Ectodermal cell (in vitro differentiated cells): ENCODE measurements around the gene IGFBP6.

ENCODE experiments used
- H3K27ac ChIP-seq: 2 replicates; pipeline ENCODE4 v1.7.0; 2013; ENCODE audit warnings: mild to moderate bottlenecking, low read depth, low read length; ENCODE audit not compliant: insufficient read depth, poor library complexity, severe bottlenecking
- H3K27me3 ChIP-seq: 2 replicates; pipeline ENCODE4 v1.7.0; 2013; ENCODE audit warnings: mild to moderate bottlenecking, low read length; ENCODE audit not compliant: insufficient read depth, control insufficient read depth, poor library complexity, severe bottlenecking
- H3K36me3 ChIP-seq: one replicate; pipeline ENCODE4 v1.7.0; 2013; ENCODE audit warnings: low read length; ENCODE audit not compliant: control insufficient read depth, insufficient read depth
- H3K4me1 ChIP-seq: one replicate; pipeline ENCODE4 v1.7.0; 2013; ENCODE audit warnings: low read length; ENCODE audit not compliant: control insufficient read depth, insufficient read depth
- H3K4me3 ChIP-seq: 2 replicates; pipeline ENCODE4 v1.7.0; 2013; ENCODE audit warnings: low read depth, low read length, control low read depth; ENCODE audit not compliant: insufficient read depth
- H3K9me3 ChIP-seq: 2 replicates; pipeline ENCODE4 v1.7.0; 2013; ENCODE audit warnings: mild to moderate bottlenecking, low read length, moderate library complexity; ENCODE audit not compliant: control insufficient read depth
- WGBS, 2 experiments: methylation state at CpG; one replicate each; pipeline ENCODE4 v1.1.7; 2013; ENCODE audit warnings: missing lambda C conversion rate in 2 of 2; 5-methylcytosine and 5-hydroxymethylcytosine counted together

The IGFBP6 gene

DNA sequence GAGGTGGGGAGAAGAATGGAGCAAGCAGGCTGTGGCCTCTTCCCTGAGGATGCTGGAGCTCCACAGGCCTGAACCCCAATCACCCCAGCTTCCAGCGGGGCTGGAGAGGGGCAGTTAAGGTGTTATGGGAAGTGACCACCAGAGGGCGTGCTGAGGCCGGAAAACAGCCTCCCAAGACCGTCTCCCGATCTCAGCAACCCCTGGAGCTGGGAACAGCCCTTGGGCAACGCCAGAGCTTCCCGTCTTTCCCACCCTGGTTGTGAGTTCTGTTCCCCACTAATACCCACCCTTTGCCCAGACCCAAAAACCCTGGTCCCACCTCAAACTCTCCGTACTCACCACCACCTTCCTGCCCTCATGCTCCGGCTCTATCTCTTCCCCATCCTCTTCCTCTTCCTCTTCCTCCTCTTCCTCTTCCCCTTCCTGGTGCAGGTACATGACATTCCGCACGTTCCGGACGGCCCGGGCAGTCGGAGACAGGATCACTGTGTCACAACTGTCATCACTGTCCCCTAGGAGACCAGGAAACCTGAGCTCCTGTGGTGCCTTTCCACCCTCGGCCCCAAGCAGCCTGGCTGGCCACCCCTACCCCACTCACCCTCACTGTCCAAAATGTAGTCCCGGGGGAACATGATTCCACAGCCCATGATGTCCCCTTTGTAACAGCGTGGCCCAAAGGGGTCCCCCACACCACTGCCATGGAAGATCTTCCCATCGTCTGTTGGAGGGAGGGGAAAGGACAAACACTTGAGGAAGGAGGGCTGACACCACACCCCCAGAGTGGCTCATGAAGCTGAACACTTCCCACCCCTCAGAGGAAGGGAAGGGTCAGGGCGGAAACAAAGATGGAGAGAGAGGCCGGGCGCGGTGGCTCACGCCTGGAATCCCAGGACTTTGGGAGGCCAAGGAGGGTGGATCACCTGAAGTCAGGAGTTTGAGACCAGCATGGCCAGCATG lies 31.2 kb upstream of the IGFBP6 start:
- Histone ChIP-seq H3K27ac (no peak overlapping the region), H3K9me3 (no peaks in the 10 kb centered on the region), H3K36me3 (no peaks in the 10 kb centered on the region), H3K4me1 (peaks cover 11% of the 10 kb centered on the region), H3K27me3 (no peaks in the 10 kb centered on the region), H3K4me3 (no peak overlapping the region)
- 56 to 58% methylated on average over 24 of the region's 24 CpGs for WGBS, 2 experiments

DNA sequence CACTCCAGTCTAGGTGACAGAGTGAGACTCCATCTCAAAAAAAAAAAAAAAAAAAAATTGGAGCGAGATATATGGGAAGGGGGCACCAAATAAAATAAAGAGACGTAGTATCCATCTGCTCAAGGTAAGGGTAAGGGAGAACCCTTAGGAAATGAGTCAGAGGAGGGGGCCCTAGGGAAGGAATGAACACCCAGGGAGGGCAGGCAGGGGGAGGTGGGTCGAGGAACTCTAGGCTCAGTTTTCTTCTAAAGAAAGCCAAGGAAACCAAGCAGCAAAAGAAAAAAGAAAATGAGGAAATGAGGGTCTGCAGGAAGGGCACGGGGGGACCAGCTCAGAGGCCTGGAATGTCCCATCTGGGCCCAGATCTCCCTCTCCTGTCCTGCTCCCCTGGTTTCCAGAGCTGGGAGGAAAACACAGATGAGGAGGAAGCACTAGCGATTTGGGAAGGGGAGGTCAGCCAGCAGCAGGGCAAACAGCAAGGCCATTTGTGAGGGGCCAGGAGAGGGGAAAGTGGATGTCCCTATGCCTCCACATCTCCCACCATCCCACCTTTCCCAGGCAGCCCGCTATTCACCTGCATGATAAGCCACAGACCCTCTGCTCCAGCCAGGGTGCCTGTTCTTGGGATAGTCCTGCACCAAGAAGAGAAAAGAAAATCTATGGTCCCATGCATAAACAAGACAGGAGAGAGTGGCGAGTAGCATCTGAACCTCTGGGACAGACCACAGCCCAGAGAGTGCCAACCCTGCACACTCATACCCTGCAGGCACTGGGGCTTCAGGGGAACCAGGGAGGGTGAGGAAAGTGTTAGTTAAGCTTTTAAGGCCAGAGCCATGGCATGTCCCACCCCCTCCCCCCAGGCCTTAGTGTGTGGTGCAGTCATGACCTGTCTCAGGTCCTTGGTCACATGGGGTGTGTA lies 30.1 kb upstream of the IGFBP6 start:
- H3K4me3 ChIP-seq, result no peak overlapping the region
- H3K36me3 ChIP-seq, result no peaks in the 10 kb centered on the region
- peaks cover 19% of the 10 kb centered on the region for H3K4me1 ChIP-seq
- no peaks in the 10 kb centered on the region for H3K27me3 ChIP-seq
- 75% methylated on average over 7 of the region's 7 CpGs for WGBS, 2 experiments
- H3K27ac ChIP-seq, result no peak overlapping the region
- H3K9me3 ChIP-seq, result no peaks in the 10 kb centered on the region

DNA sequence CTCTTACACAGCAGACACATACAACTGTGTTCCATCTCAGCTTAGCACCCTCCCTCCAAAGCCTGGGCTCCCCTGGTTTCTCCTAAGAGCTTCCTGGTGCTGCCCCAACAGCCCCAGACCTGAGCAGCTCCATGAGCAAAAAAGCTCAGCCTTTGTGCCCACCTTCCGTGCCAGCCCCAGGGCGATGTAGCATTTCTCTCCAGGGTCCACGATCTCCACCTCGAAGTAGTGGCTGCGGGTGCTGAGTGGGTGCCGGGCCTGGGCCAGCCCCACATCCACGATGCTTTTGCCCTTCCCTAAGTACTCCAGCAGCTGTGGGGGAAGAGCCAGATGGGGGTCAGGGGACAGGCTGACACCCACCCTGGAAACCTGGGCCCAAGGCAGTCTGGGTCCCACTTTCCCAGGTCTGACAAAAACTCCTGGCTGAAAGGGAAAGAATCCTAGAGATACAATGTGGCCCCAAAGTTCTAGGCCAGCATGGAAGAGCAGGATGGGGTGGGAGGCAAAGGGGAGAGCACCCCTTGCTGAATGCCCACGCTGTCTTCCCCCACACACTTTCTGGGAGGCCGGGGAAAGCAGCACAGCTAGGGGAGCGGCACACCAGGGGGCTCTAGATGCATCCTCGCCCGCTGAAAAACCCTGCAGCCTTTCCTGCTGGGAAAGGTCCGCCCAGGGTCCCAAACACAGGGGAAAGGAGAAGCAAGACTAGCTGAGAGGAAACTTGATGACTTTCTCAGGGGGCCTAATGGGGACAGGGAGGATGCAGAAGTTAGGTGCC lies 29.3 kb upstream of the IGFBP6 start:
- Histone ChIP-seq H3K27me3 (no peaks in the 10 kb centered on the region), H3K4me1 (peaks cover 25% of the 10 kb centered on the region)
- WGBS, 2 experiments, result 84 to 86% methylated on average over 13 of the region's 13 CpGs

DNA sequence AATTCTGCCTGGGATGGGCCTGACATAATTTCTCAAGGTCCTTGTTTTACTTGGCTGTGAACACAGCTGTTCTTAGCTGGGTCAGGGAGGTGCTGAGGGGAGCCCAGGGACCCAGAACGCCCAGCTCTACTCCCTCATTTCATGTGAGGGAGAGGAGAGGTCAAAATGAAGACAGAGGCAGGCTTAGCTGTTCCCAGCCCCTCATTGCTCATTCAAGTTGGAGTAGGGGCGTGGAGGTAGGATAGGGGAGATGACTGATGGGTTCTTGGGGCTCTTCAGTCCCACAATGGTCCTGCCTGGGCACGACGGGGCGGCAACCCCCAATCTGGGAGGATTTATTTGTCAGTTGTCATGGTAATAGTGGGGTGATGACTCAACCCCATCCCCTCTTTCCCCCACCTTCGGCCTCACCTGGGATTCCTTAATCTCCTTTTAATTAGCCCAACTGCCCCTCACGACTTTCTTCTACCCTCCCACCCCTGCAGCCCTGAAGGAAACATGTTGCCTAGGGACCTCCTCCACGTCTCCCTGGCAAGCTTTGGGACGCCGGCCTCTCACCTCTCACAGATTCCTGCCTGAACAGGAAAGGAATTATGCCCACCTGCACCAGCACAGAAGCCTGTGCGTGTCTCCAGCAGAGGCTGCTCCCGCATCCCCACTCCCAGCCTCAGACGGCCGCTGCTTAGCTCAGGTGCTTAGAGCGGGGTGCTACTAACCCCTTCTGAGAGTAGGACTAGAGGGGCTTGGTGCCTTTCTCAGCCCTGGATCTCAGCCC lies 28.5 kb upstream of the IGFBP6 start:
- H3K4me1 ChIP-seq, result peaks cover 25% of the 10 kb centered on the region
- H3K27ac ChIP-seq, result no peak overlapping the region
- no peaks in the 10 kb centered on the region for H3K27me3 ChIP-seq
- no peaks in the 10 kb centered on the region for H3K9me3 ChIP-seq
- no peak overlapping the region for H3K4me3 ChIP-seq
- no peaks in the 10 kb centered on the region for H3K36me3 ChIP-seq
- WGBS, 2 experiments, result 74 to 76% methylated on average over 15 of the region's 15 CpGs

More for the DNA sequence above, 29.3 kb upstream of the IGFBP6 start:
- Histone ChIP-seq H3K9me3 (no peaks in the 10 kb centered on the region), H3K36me3 (no peaks in the 10 kb centered on the region), H3K27ac (no peak overlapping the region), H3K4me3 (no peak overlapping the region)

DNA sequence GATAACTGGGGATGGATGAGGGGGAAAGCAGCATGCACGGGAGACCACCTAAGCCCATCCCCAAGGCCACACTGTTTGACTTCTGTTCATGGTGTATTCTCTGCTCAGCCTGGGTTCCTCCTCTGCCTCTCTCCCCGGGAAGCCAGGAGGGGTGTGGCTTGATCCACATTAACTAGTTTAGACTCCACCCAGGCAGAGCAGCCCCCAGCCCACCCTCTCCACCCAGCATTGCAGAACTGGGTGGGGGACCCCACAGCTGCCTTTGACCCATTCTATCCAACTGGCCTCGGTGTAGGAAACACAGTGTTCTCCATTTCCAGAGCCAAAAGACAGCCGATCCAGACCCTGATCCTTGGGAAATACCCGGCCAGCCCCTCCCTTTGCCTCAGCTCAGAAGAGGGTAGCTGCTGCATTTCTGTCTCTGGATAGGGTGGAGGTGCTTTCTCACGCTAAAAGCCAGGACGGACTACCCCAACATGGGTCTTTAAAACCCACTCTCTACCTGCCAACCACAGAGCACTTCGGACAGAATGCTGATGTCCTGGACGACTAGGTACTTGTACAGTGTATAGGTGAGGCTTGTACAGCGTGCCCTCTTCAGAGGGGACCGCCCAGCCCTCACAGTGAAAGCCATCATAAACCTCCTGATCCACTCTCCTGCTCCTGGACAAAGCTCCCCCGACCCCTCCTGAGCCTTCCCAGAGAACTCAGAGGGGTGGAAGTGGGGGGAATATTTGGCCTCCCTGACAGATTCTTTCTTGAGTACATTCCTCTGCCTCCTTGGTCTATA lies 27.7 kb upstream of the IGFBP6 start:
- H3K27me3 ChIP-seq, result no peaks in the 10 kb centered on the region
- H3K4me1 ChIP-seq, result peaks cover 25% of the 10 kb centered on the region
- no peaks in the 10 kb centered on the region for H3K36me3 ChIP-seq
- WGBS, 2 experiments, result 72 to 83% methylated on average over 11 to 12 of the region's 12 CpGs
- no peak overlapping the region for H3K4me3 ChIP-seq
- no peak overlapping the region for H3K27ac ChIP-seq
- no peaks in the 10 kb centered on the region for H3K9me3 ChIP-seq

DNA sequence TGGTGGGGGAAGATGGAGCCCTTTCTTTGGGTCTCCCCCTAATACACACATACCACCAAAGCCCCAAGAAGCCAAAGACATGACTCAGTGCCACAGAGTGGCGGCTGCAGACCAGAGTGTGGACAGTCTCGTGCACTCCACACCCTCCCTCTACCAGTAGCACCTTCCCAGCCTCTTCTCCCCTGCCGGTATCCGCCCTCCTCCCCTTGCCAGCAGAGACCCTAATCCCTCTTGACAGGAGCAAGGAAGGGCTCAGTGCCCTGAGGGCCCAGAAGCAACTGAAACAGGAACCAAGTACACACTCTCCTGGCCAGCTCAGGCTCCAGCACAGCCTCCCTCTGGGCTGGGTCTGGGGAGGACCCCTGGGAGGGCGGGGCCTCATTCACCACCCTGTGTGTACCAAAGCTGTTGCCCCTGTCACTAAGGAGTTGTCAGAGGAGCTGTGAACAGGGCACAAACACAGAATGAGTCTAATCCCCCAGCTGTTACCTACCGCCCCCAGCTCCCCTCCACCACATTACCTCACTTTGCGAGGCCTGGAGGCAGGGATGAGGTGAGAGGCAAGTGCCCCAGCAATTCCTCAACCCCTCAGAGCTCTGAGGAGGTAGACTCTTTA lies 26.5 kb upstream of the IGFBP6 start:
- Histone ChIP-seq H3K36me3 (no peaks in the 10 kb centered on the region), H3K4me1 (peaks cover 25% of the 10 kb centered on the region), H3K27ac (no peak overlapping the region), H3K27me3 (no peaks in the 10 kb centered on the region), H3K4me3 (no peak overlapping the region), H3K9me3 (no peaks in the 10 kb centered on the region)
- 78 to 82% methylated on average over 7 of the region's 7 CpGs for WGBS, 2 experiments

DNA sequence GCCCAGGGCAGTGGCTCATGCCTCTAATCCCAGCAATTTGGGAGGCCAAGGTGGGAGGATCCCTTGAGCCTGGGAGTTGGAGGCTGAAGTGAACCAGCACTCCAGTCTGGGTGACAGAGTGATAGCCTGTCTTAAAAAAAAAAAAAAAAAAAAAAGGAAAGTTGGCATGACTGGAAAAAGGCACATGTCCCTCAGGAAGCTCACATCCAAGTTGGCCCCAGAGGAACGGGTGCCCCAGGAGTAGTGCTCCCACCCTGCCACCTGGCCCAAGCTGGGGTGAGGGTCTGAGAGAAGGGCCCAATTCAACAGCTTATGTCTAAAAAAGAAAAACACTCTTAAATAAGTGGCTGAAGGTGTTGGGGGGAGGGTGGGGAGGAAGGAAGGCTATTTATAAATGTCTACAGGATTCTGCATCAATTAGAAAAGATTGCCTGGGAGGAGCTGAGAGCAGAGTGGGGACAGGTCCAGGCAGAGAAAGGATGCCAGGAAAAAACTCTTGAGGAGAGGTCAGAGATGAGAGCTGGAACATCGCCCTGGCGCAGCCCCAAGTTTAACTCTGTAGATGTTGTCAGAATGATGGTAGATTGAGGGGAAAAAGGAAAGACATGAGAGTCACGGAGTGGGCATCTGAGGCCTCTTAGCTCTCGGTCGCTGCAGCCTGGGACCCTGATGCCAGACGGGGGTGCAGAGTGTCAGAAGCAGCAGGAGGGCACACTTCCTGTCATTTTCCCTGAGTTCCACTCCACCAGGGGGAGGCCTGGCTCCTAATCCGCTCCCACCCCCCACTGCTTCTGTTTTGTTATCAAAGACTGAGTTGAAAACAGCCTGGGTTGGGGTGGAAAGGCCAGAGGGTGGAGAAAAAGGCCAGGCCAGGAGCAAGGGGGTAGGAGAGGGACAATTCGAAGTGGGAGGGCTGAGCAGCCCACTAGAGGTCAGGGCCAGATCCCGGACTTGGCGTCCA lies 25.6 kb upstream of the IGFBP6 start:
- Histone ChIP-seq H3K27ac (no peak overlapping the region), H3K27me3 (no peaks in the 10 kb centered on the region), H3K4me3 (no peak overlapping the region), H3K9me3 (no peaks in the 10 kb centered on the region), H3K4me1 (peaks cover 25% of the 10 kb centered on the region), H3K36me3 (no peaks in the 10 kb centered on the region)
- WGBS, 2 experiments, result 51 to 52% methylated on average over 11 of the region's 11 CpGs

DNA sequence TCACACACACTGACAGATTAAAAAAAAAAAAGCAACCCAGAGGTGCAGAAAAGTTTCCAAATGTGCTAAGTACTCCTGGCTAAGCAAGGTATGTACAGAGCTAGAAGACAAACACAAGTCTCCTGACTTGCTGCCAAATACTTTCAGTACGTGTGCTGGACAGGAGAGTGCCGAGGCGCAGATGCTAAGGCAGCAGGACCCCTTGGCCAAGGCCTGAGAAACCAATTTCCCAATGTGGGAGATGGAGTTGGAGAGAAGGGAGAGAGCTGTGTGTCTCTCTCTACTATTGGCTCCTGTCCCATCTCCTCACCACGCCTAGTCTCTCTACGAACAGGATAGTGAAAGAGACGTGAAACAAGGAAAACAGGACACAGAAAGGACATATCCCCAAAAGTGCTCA lies 23.6 kb upstream of the IGFBP6 start:
- no peak overlapping the region for H3K4me3 ChIP-seq
- H3K36me3 ChIP-seq, result no peaks in the 10 kb centered on the region
- 96 to 97% methylated on average over 6 of the region's 6 CpGs for WGBS, 2 experiments
- no peak overlapping the region for H3K27ac ChIP-seq
- H3K9me3 ChIP-seq, result no peaks in the 10 kb centered on the region
- peaks cover 26% of the 10 kb centered on the region for H3K4me1 ChIP-seq
- no peaks in the 10 kb centered on the region for H3K27me3 ChIP-seq
